ENCODE measurements around the gene DCTN3. TPM values are rescaled to one million over a fixed set of nuclear protein-coding genes. Genes with fewer than 3 reads are reported as not detected.

The DCTN3 gene
- total RNA-seq, 4 donors from 2014 or later: 80.8 to 166 (median 127) TPM

DNA sequence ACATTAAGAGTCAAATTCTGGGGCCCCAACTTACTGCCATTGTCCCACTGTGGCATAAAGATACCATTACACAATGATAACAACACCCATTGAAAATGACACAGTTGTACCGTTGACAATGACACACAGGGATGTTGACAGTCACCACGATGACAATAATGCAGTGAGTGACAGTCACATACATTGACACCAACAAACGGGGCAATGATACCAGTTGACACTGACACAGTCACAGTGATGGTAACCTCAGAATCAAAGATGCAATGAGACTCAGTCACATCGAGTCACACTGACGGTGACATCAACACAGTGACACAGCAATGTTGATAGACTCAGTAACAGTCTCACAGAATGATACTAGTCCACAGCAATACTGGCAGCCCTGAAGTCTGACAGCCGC, 47.7 kb downstream of the DCTN3 start:
- no peak overlapping the region for H3K4me3 ChIP-seq (ENCODE audit: low read depth, poor library complexity, severe bottlenecking)
- no peak for TF ChIP-seq POLR2A (IDR thresholded peaks at IDR 0.05)
- TF ChIP-seq, protein P1, sequence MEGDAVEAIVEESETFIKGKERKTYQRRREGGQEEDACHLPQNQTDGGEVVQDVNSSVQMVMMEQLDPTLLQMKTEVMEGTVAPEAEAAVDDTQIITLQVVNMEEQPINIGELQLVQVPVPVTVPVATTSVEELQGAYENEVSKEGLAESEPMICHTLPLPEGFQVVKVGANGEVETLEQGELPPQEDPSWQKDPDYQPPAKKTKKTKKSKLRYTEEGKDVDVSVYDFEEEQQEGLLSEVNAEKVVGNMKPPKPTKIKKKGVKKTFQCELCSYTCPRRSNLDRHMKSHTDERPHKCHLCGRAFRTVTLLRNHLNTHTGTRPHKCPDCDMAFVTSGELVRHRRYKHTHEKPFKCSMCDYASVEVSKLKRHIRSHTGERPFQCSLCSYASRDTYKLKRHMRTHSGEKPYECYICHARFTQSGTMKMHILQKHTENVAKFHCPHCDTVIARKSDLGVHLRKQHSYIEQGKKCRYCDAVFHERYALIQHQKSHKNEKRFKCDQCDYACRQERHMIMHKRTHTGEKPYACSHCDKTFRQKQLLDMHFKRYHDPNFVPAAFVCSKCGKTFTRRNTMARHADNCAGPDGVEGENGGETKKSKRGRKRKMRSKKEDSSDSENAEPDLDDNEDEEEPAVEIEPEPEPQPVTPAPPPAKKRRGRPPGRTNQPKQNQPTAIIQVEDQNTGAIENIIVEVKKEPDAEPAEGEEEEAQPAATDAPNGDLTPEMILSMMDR (IDR thresholded peaks at IDR 0.05): no peak
- intact Hi-C loops (cut with DNase I; ENCODE audit: low total_unique reads): no loop called here
- 90 to 92% methylated on average over 6 of the region's 6 CpGs for WGBS, 2 donors
- no peak for DNase-seq (ENCODE audit: low spot score in 2 of 2)

DNA sequence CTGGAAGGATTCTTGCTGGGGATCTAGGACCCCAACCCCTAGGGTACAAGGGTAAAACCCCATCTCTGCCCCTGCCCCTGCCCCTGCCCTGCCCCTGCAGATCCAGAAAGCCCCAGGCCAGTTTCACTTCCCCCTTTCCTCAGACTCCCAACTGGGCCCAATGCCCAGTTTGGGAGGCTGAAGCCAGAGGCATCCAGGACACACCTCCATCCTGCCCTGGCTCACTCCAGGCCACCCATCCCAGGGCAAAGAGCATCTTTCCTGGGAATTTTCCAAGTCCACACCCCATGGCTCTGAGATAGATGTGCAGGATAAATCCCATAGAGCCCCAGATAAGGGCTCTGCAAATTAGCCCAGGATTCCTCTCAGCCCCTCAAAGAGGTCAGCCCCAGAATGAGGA, 48.2 kb downstream of the DCTN3 start:
- intact Hi-C loops (cut with DNase I; ENCODE audit: low total_unique reads): no loop called here

DNA sequence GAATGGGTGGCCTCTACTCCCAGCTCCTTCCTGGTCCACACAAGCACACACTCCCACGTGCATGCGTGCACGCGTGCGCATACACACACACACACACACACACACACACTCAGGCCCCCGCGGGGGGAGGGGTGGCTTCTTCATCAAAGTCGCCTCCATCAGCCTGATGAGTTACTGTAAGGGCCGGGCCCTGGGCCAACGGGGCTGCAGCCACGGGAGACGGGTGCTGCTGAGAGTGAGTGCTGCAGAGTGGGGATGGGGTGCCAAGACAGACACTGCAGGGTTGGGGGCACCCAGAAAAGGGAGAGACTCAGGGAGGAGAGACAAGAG, 48.8 kb downstream of the DCTN3 start:
- WGBS, 2 donors: 60 to 68% methylated on average over 12 of the region's 12 CpGs

More for the DNA sequence above, 48.2 kb downstream of the DCTN3 start:
- no peak for DNase-seq (ENCODE audit: low spot score in 2 of 2)
- no peak for TF ChIP-seq POLR2A (IDR thresholded peaks at IDR 0.05)
- TF ChIP-seq, protein P1 (IDR thresholded peaks at IDR 0.05): no peak
- no peak overlapping the region for H3K4me3 ChIP-seq (ENCODE audit: low read depth, poor library complexity, severe bottlenecking)

DNA sequence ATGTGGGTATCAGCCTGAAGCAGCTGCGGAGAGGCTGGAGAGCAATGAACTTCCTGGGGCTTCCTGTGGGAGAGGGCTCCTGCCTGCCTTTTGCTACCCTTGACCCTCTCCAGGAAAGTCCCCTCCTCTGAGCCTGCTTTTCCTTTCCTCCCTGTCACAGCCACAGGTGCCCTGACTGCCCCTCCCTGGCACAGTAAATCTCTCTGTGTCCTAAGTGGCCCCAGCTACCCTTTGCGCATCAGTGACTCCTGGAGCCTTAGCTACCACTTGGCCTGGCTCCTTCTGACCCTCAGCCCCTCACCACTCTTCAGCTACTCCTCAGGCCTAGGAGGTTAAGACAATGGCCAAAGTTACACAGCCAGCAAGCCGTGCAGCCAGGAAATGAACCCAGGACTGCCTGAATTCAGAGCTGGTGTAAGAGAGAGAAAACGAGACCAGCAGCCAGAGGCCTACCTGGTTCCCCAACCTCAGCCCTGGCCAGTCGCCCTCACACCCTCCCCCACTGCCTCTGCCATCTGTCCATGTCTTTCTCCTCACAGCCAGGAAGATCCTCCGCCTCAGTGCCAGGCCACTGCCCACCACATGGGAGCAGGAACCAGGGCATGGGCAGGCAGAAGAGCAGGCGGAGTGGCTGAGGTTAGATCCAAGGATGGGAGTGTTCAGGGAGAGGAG, 49.4 kb downstream of the DCTN3 start:
- TF ChIP-seq, protein P1 (IDR thresholded peaks at IDR 0.05): no peak
- TF ChIP-seq POLR2A (IDR thresholded peaks at IDR 0.05): no peak
- WGBS, 2 donors: 70 to 80% methylated on average over 7 of the region's 7 CpGs
- intact Hi-C loops (cut with DNase I; ENCODE audit: low total_unique reads): no loop called here
- H3K4me3 ChIP-seq (ENCODE audit: low read depth, poor library complexity, severe bottlenecking): no peak overlapping the region
- DNase-seq (ENCODE audit: low spot score in 2 of 2): no peak

More for the DNA sequence above, 48.8 kb downstream of the DCTN3 start:
- no peak overlapping the region for H3K4me3 ChIP-seq (ENCODE audit: low read depth, poor library complexity, severe bottlenecking)
- intact Hi-C loops (cut with DNase I; ENCODE audit: low total_unique reads): no loop called here
- DNase-seq (ENCODE audit: low spot score in 2 of 2): no peak
- TF ChIP-seq POLR2A (IDR thresholded peaks at IDR 0.05): no peak
- TF ChIP-seq, protein P1 (IDR thresholded peaks at IDR 0.05): no peak

DNA sequence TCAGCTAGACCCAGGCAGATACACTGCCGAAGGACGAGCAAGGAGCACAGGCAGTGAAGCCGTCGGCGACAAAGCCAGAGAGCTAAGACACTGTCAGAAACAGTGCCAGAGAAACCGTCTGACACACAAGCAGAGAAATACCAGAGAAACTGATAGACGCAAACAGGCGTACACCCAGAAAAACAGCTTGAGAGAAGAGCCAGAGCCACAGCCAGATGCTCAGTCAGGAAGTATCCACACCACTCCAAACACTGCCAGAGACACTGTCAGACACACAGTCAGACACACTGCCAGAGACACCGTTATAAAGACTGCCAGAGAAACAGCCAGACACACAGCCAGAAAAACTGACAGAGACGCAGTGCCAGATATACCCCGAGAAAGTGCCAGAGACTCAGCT, 49.9 kb downstream of the DCTN3 start:
- WGBS, 2 donors: 63 to 64% methylated on average over 11 of the region's 11 CpGs
- DNase-seq (ENCODE audit: low spot score in 2 of 2): no peak

More for the DNA sequence above, 49.9 kb downstream of the DCTN3 start:
- intact Hi-C loops (cut with DNase I; ENCODE audit: low total_unique reads): no loop called here
- no peak overlapping the region for H3K4me3 ChIP-seq (ENCODE audit: low read depth, poor library complexity, severe bottlenecking)
- TF ChIP-seq POLR2A (IDR thresholded peaks at IDR 0.05): no peak
- TF ChIP-seq, protein P1 (IDR thresholded peaks at IDR 0.05): no peak
